Measurements from ENCODE around the gene ZBTB46.

Gene ZBTB46

DNA sequence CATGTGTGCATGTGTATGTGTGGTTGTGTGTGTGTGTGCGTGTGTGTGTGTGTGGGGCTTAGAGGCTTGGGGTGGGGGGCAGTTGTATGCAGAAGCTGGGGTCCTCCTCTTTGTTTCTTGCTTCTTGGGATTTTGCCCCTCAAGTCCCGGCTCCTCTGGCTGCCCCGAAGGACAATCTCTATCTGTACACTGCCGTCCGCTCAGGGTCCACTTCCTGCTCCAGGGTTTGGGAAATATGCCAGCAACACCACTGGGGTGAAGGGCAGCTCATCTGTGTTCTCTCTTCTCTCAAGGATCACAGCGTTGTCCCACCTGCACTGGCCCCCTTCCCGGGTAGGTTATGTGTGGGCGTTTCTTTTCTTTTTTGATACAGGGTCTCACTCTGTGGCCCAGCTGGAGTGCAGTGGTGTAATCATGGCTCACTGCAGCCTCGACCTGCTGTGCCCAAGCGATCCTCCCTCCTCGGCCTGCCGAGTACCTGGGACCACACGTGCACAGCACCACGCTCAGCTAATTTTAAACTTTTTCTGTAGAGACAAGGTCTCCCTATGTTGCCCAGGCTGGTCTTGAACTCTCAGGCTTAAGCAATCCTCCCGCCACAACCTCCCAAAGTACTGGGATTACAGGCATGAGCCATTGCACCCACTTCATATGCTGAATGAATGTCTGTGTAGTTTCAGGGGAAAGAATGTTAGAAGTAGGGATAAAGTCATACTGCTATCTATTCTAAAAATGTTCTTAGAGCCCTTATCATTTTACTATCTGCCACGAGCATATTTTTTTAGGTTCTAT is 65.8 kb downstream of the ZBTB46 start:
- FAIRE-seq: no peak

DNA sequence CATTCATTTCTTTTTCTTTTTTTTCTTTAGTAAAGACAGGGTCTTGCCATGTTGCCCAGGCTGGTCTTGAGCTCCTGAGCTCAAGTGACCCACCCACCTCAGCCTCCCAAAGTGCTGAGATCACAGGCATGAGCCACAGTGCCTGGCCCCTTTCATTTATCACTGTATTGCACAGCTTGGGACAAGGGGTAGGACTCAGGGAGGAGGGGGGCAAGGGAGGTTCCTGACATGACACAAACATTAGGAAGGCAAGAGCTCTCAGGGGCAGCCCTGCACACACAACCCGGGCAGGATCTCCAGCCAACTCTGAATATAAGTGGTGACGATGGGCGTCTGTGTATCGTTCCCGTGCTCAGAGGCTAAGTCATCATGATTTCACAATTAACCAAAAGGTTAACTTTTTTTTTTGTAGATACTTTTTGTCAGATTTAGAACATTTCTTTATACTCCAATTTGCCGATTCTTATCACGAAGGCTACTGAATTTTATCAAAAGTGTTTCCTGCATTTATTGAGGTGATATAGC is 71.6 kb downstream of the ZBTB46 start:
- FAIRE-seq: no peak

DNA sequence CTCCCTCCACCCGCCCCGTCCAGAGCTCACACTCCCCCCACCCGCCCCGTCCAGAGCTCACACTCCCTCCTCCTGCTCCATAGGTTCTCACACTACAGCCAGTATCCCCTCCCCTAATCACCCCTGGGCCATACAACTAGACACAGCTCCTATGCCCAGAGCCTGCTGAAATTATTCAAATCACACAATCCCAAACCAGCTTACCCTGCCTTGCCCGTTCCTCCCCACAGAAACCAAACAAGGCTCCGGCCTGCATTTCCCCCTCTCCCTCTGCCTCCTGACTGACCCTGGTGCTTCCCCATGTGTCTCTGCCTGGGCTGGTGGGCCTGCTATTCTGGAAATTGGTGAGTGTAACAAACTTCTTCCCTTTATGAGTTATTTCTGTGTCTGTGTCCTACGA is 72.9 kb downstream of the ZBTB46 start:
- no peak for FAIRE-seq

DNA sequence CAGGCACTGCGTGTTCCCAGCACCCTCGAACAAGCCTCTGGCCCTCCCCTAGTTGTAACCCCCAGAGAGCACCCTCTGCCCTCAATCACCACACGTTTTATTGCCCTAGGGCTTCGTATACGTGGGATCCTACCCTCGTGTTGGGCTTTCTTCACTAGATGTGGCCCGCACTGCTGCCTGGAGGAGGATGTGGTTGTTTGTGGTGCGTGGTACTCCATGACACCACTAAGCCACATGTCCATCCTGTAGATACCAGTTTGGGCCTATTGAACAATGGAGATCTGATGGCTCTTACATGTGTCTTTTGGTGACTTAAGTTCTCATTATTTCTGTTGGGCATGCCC is 74.4 kb downstream of the ZBTB46 start:
- FAIRE-seq: no peak

DNA sequence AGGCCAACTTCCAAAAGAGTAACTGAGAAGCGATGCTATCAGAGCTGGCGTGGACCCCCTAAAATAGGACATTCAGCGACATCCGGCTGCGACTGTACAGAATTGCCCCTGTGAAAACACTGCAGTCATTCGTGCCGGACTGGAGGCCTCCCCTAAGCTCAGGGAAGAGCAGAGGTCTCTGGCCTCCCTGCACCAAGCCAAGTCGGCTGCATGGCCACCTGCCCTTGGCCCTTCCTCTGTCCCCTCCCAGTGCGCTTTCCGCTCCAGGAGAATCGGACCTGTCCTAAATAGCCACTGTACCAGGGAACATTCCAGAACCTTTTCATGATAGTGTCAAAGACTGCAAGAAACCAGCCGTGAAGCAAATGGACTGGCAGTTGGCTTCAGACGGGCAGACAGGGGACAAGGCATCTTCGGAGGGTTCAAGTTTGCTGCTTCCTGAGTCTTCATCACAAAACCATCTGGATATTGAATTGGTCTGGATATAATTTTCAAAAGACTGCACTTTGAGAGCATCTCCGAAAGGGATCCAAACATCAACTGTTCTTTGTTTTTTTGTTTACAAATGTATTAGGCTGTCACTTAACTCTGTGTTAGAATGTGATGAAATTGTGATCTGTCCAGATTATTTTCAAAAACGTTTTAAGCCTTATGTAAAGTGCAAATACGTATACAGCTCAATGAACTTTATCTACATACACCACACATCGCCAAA is 75.0 kb downstream of the ZBTB46 start:
- no peak for FAIRE-seq

DNA sequence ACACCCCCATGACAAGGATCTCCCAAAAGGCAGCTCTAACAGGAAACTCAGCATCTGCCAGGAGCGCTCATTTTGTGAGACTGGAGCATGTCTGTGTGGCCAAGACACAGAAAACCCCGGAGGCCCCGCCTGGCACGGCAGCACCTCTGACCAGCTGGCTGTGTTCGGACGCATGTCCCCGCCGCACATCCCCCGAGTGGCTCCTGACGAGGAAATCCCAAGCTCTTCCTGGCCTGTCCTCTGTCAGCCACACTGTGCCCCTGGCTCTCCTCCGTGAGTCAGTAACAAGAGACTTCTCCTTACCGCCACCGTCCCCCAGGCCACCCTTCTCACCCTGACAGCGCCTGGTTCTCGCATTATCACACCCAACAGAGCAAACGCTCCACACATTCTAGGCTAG is 77.1 kb downstream of the ZBTB46 start:
- FAIRE-seq: no peak

DNA sequence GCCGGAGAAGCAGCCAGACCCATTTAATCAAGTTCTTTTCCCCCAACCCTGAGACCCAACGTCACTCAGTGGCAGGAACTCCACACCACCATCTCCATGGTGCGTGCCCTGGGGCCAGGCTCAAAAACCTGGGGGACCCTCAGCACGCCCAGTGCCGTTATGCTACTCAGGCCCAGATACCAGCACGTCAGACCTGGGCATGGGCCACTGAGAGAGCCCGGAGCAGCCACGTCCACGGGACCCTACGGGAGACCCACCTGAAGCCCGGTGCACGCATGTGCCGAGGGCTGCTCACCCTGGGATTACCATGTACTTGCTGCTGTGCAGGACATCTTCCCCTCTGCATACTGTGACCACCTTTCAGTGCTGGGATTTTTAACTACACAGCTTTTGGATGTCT is 77.7 kb downstream of the ZBTB46 start:
- FAIRE-seq: no peak

DNA sequence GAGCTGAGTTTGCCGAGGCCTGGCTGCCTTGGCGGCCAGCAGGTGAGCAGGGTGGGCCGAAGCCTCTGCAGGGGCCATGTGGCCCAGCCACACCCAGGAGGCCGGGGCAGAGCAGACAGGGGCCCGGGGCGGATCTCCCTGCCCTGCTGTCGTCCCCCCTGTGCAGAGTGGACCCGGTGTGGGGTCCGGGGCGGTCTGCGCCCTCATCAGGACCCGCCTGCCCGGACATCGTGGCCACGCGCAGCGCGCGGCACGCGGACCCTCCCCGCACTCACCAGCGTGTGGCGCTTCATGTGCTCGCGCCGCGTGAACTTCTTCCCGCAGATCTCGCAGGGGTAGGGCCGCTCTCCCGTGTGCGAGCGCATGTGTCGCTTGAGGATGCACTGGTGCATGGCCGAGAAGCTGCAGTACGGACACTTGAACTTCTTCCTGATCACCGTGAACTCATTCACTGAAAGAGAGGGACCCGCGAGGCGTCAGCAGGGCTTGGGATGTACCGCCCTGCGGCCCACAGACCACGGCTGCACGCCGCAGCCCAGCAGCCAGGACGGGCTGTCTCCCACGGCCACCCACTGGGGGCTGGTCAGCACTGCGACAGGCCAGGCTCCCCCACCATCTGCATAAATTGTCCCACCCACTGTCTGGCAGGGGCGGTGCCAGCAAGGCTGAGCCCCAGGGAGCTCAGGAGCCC is 78.5 kb downstream of the ZBTB46 start:
- no peak for FAIRE-seq

DNA sequence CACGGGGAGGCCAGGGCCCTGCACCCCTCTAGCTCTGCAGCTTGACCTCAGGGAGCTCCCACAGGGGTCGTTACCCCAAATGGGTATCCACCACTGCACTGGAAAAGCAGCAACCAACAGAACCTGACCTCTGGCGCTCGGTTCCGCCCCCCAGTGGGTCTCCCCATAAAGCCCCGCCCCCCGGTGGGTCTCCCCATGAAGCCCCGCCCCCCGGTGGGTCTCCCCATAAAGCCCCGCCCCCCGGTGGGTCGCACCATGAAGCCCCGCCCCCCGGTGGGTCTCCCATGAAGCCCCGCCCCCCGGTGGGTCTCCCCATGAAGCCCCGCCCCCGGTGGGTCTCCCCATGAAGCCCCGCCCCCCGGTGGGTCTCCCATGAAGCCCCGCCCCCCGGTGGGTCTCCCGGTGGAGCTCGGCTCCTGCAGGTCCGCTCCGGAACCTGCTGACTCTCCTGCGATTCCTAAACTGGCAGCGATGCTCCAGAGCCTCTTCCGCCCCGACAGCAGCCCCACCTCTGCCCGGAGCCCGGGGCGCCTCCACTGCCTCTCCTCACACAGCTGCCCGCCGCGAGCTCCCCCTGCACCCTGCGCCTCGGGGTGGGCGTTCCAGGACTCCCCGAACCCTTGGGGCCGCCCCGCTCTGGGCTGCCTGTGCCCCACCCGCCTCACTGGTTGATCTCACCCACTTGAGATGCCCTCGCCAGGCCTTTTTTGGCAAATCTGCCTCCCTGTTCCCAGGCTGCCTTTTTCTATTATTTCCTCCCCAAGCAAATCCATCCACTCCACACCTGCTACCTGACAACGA is 79.4 kb downstream of the ZBTB46 start:
- FAIRE-seq: no peak

DNA sequence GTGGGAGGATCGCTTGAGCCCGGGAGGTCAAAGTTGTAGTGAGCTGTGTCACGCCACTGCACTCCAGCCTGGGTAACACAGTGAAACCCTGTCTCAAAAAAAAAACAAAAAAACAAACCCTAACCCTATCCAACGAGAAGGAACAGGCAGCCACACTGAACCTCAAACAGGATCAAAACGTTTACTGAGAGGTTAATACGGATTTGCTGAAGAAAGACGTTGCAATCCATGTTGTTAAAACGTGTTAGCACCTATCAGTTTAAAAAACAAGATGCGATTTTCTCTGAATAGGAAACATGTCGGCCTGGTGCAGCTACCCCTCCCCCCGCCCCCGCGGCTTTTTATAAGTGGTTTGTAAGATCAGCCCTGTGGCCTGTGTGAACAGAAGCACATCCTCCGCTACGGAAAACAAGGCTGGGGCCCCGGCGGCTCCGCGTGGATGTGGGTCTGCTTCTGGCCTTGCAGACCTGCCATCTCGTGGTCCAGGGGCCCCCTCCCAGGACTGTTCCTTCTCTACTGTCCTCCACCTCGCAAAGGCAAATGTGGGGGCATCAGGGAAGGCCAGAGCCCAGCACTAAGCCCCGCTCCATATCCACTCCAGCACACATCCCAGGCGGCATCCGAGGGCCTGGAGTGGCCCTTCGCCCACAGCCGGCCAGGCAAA is 80.1 kb downstream of the ZBTB46 start:
- FAIRE-seq: no peak

DNA sequence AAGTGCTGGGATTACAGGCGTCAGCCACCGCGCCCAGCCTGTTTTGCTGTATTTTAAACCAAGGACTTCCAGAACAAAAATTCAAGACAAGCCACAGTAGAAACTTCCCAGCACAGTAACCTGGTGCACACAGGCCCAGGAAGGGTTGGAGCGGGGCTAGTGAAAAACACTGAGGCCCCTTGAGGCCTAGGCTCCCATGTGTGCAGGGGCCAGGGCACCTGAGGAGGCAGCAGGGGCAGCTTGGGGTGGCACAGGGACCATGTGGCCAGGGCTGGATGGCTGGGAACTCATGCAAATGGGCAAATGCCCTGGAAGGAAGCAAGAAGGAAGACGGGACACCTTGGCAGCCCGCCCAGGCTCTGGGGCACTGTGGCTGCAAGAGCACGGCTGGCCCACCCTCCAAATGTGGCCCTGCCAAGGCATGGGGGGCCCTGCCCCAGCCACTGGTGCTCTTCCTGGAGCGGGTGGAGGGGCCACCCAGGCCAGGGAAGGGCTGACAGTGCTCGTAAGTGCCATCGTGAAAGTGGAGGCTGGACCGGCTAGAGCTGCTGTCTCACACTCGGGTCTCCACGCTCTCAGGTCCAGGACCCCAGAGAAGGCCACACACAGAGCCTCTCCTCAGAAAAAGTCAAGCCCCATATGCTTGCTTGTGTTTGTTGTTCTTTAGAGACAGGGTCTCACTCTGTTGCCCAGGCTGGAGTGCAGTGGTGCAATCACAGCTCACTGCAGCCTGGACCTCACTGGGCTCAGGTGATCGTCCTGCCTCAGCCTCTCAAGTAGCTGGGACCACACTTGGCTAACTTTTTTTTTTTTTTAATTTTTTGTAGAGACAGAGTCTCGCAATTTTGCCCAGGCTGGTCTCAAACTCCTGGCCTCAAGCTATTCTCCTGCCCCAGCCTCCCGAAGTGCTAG is 81.2 kb downstream of the ZBTB46 start:
- FAIRE-seq: no peak

DNA sequence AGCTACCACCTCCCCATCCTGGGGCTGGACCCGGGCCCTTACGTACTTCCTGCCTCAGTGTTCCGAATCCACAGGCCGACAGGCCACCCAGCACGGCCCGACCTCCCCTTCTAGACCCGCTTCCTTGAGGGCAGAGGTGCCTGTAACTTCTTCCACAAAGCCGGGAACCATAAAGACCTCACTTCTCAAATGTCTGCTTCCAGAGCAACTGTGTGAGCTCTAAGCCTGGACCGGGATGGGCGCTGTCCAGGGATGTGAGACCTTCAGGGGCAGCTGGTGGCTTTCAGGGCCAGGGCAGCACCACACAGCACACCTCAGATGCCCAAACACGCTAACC is 82.2 kb downstream of the ZBTB46 start:
- no peak for FAIRE-seq

DNA sequence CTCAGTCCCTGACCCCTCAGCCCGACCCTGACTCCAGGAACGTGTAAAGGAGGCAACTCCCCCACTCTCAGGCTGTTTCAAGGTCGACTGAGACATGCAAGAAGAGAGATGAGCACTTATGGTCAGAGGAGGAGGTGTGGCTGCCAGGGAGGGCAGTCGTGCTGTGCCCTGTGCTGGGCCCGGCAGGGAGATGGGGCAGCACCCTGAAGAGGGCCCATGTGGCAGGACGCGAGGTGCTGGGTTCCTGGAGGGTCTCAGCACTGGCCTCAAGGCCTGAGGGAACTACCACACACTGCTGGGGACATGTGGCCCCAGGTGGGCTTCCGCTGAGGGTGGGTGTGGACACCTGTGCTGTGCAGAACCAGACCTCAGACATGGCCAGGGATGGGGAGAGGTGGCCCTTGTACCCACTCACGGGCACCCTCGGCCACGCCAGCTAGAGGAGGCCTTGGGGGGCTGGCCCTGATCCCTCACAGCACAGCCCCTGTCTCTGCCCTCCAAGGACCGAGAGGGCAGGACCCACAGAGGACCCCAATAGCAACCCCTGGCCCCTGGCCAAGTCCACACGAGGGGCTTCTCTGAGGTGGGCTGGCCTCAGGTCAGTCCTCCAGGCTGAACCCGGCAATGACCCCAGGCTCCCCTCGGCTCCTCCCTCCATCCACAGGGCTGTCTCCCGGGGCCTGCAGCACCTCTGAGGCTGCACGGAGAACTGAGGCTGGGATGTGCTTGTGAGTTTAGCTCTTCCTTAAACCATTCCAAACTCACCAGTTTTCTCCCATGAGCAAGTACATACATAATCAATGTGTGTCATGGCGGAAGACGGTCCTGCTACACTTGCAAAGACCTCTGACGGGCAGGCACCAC is 82.8 kb downstream of the ZBTB46 start:
- FAIRE-seq: no peak

DNA sequence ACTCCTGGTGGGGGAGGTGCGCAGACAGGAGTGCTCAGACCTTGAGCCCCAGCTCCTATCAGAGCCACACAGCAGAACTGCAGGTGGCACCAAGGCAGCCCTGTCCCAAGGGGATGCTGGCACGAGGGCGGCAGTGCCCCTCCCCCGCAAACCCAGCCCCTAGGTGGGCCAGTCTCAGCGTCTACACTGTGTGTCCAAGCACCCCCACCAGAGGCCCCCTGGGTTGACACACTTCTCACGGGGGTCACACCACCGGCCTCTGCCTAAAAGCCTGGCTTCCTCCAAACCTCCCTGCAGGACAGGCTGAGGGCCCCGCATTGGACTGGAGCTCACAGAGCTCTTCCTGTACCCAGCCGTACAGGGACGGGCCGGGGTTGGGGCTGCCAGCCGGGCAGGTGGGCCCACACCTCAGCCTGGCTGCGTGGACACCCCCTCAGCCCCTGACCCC is 83.4 kb downstream of the ZBTB46 start:
- FAIRE-seq: no peak

DNA sequence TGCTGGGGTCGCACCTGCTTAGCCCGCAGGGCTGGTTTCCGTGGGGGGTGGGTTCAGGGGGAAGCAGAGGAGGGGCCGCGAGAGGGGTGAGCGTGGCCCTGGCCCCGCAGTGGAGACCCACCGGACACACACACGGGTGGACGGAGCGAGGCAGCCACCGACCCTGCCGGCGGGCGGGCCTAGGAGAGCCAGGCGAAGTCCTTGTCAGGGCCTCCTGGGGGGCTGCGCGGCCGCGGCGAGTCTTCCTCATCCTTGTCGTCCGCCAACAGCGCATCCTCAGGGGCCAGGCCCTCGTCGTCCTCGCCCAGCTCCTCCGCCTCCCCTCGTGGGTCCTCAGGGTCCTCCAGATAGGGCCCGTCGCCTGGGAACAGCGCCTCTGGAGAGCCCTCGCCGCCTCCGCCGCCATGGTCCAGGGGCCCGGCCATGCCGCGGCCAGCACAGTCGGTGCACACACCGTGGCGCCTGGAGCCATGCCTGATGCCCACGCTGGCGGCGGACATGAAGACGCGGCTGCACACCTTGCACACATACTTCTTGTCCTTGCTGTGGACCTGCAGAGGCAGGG is 84.2 kb downstream of the ZBTB46 start:
- no peak for FAIRE-seq

DNA sequence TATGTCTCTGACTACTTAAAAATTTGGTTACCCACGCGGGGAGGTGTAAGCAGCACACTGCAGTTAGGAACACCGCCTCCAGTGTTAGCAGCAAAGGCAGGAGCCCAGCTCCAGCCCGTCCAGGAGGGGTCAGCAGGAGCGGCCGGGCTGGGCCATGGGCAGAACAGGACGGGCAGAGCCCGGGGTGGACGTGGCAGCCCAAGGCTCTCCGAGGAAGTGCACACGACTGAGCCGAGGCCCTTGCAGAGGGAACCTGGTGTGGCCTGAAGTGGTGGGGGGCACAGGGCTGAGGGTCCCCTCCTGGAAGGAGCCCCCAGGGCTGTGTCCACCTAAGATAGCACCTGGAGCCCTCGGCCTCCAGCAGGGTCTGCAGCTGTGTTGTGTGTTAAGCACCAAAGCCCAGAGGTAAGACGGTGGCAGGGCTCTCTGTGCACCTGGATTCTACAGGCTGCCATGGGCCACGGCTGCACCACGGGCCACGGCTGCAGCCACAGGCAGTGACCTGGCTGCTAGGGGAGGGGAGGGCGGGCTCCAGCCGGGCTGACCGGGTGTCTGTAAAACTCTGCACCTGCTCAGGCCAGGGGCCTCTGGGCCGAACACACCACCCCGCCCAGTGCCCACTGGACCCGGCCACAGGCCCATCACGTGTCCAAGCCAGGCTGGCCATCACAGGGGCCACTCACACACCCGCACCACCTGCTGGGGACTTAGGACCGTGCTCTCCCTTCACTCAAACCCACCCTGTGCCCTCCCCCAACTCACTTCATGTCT is 84.9 kb downstream of the ZBTB46 start:
- no peak for FAIRE-seq

DNA sequence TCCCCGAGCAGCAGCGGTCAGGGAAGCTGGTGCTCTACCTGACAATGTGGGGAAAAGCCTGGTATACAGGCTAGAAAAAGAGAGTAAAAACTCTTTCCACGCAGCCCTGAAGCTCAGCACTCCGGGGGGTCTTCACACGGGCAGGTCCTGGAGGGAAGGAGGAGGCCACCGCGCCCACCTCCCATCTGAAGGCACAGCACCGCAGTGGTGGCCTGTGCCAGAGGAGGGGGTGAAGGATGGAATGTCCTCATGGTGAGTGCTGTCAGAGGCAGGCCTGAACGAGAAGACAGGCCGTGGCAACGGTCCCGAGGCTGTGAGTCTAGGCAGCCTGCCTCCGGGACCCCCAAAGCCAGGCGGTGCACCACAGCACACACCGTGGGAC is 85.6 kb downstream of the ZBTB46 start:
- FAIRE-seq: no peak

DNA sequence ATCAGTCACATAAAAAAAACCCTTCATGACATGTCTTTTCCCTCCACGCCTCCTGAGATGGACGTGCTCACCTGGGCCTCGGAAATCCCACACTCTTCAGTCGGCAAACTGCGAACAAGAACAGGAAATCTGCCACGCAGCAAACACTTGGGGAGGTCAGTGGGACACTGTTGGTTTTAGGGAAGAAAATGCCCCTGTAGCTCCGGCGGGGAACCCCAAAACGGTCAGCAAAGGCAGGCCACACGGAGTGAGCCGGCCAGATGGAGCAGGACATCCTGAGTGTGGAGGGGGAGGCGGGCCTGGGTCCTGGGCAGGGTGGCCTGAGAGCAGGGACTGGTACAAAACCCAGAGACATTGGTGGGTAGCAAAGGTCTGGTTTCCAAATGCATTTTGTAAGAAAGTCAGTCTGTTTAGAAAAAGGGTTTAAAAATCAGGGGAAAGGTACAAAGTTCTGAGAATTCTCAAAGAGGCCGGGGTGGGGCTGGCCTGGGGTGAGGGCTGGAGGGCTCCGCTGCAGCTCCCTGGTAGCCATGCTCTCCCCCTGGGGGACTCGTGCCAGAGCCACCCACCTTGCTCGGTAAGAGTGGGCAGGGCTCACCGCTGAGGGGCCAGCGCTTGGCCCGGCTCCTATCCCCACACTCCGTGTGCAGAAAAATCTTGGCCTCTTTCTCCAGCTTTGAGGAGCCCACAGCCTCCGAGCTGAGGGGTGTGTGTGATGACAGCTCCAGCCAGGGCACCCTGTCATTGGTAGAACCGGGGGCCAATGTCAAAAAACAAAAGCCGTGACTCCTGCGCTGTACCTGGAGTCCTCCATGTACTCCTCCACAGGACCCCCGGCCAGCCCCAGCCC is 86.3 kb downstream of the ZBTB46 start:
- FAIRE-seq: no peak

All from colon (tissue), 2 donors.